G401.6 (cell line): ENCODE data around the gene ARL16.

Experiments used
- FAIRE-seq: peaks from 2 replicates; lab custom pipeline; 2012; peaks lifted over from hg19 to GRCh38; lab: Jason Lieb, UNC

The ARL16 gene

GRCh38 chr17:81683584-81684441 lies at the start of gene ARL16, which contains the start of gene HGS:
Gene ARL16, minus strand, starts transcription at chr17:81683797. Its CDS starts 44 bp downstream, at chr17:81683753.
Gene HGS, plus strand, starts transcription at chr17:81684011. Its CDS starts 56 bp downstream, at chr17:81684067.
- peak; percentile 98 for FAIRE-seq

- no peak for FAIRE-seq
Observed at GRCh38 chr17:81727324-81728031, 43.9 kb upstream of the ARL16 start.

GRCh38 chr17:81726004-81726403 lies 42.4 kb upstream of the ARL16 start:
- FAIRE-seq = no peak

- no peak for FAIRE-seq
Observed at GRCh38 chr17:81725439-81725838, 41.8 kb upstream of the ARL16 start.

- FAIRE-seq = no peak
Observed at GRCh38 chr17:81723651-81724209, 40.1 kb upstream of the ARL16 start.

GRCh38 chr17:81722184-81723120 lies 38.9 kb upstream of the ARL16 start:
- no peak for FAIRE-seq

GRCh38 chr17:81720267-81721071 lies 36.9 kb upstream of the ARL16 start:
- no peak for FAIRE-seq

GRCh38 chr17:81719410-81720266 lies 36.0 kb upstream of the ARL16 start:
- FAIRE-seq = no peak

GRCh38 chr17:81717766-81718089 lies 34.1 kb upstream of the ARL16 start:
- no peak for FAIRE-seq

GRCh38 chr17:81717049-81717765 lies 33.6 kb upstream of the ARL16 start:
- no peak for FAIRE-seq

GRCh38 chr17:81716674-81716996 lies 33.0 kb upstream of the ARL16 start:
- FAIRE-seq = no peak

GRCh38 chr17:81715872-81716673 lies 32.5 kb upstream of the ARL16 start:
- no peak for FAIRE-seq

GRCh38 chr17:81715107-81715871 lies 31.7 kb upstream of the ARL16 start:
- no peak for FAIRE-seq

GRCh38 chr17:81714412-81715106 lies 31.0 kb upstream of the ARL16 start:
- FAIRE-seq = no peak

- FAIRE-seq = no peak
Observed at GRCh38 chr17:81713556-81714411, 30.2 kb upstream of the ARL16 start.

- FAIRE-seq = no peak
Observed at GRCh38 chr17:81713004-81713555, 29.5 kb upstream of the ARL16 start.
